HG02981 (cell line): ENCODE results near the gene PDYN.

Experiments used
- ATAC-seq: cut with Tn5 transposase; IDR thresholded peaks from one replicate; pipeline ENCODE4 v1.9.1; 2021; ENCODE audit warnings: mild to moderate bottlenecking, moderate library complexity; ENCODE audit not compliant: unreplicated experiment

Gene PDYN

GRCh38 chr20:1952737-1953530 lies 40.9 kb downstream of the PDYN start:
- peak; percentile 54 for ATAC-seq

GRCh38 chr20:1951436-1952115 lies 42.3 kb downstream of the PDYN start:
- ATAC-seq = no peak

GRCh38 chr20:1950836-1951235 lies 43.0 kb downstream of the PDYN start:
- ATAC-seq = no peak

GRCh38 chr20:1949347-1950100 lies 44.3 kb downstream of the PDYN start:
- ATAC-seq = no peak

DNA sequence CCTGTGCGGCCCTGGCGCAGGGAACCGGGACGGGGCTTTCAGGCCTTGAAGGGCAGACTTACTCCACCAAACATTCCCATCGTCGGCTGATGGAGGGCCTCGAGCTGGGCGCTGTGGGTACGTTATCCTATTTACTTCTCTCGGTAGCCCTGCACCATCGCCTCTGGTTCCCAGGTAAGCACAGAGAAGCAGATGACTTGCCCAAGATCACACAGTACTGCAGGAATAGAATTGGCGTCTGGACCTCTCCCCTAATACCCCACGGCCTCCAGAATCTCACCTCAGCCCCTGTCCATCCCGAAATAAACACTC lies 46.4 kb downstream of the PDYN start:
- ATAC-seq = no peak

DNA sequence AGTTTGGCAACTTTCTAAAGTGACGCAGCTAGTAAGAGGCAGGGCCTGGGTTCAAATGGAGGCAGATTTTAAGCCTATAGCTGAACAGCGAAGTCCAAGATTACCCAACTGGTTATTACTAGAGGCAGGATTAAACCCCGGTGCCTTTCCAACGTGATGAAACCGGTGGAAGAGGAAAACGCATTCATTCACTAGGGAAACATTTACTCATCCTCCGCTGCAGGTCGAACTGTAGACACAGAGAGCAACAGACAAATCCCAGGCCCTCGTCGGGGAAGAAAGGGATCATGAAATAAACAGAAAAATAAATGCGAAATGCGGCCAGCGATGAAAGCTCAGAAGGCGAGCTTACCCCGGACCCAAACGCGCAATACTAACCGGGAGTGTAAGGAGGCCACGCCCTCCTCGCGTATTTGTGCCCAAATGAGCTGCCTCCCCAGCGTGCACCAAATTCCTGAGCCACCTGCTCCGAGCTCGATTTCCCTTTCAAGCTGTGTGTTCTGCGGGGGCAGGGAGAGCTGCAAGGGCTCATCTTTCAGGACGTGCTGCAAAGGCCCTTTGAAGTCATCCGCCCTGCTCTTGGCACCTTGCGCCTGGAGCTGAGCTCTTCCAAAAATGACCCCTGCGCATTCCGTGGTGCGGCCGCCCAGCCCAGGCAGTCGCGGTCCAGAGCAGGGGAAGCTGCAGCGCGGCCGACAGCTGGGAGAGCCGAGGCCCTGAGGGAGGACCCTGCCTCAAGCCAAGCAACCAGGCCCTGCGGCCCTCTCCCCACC lies 46.9 kb downstream of the PDYN start:
- ATAC-seq = no peak

DNA sequence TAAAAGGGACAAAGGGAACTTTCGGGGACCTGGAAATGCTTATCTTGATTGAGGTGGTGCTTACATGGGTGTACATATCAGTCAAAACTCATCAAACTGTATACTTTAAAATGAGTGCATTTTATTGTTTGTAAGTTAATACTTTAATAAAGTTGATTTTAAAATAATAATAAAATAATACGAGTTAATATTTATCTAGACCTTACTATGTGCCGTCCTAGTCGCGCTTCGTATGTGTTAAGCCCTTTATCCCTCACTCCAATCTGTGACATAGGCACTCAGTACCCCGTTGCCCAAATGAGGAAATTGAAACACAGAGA lies 47.5 kb downstream of the PDYN start:
- no peak for ATAC-seq

GRCh38 chr20:1945660-1946059 lies 48.2 kb downstream of the PDYN start:
- no peak for ATAC-seq

- ATAC-seq = no peak
Measured at GRCh38 chr20:1945134-1945618, 48.7 kb downstream of the PDYN start.

DNA sequence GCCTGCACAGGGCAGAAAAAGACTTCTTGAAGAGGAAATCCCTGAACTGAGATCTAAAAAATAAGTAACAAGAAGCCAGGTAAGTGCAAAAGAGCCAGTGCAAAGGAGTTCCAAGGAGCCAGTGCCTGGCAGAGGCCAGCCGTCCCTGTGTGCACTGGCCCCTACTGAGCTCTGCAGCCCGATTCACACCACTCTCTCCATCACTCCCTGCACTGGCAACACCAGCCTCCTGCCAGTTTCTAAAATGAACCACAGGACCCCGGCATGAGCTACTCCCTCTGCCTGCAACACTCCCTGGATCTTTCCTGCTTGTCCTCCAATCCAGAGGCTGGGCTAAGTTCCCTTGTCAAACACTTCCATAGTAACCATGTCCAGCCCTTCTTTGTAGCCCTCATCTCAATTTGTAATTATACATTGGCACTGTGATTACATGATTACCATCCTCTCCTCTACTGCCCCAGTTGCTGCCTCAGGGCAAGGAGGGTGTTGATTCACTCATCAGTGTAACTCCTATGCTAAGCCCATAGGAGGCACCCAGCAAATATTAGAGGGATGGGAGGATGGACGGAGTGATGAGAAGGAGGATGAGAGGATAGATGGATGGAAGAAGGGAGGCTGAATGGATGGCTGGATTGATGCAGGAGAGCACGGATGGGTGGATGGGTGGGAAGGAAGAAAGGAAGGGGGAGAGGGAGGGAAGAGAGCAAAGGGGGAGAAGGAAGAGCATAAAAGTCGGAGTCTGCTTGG lies 49.3 kb downstream of the PDYN start:
- ATAC-seq = no peak

DNA sequence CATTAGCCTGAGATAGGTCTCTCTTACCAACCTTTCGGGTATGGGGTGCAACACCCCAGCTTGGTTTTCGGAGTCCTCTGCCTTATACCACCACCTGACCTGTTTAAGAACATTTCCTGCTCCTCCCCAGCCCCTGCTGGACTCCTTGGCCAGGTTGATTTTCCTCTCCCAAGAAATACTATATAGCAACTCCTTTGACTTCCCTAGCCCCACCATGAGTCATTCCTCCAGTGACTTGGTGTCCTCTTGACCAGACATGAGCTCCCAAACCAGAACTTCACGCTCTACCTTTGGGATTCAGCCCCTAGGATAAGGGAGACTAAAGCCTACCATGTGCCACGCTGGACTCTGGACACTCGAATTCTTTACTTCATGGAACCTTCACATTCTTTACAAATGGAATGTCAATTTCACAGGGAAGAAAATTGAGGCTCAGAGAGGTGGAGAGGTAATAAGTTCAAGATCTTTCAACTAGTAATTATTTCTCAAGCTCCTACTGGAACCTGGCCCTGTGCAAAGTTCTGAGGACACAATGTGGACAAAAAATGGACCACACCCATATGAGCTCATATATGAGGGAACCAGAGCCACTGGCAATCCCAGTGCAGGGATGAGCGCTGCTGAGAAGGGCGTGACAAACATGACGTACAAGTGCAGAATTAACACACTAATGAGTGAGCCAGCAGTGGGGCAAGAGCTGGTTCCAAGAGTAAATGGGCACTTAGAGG lies 50.4 kb downstream of the PDYN start:
- ATAC-seq = no peak

GRCh38 chr20:1942486-1943274 lies 51.2 kb downstream of the PDYN start:
- no peak for ATAC-seq

DNA sequence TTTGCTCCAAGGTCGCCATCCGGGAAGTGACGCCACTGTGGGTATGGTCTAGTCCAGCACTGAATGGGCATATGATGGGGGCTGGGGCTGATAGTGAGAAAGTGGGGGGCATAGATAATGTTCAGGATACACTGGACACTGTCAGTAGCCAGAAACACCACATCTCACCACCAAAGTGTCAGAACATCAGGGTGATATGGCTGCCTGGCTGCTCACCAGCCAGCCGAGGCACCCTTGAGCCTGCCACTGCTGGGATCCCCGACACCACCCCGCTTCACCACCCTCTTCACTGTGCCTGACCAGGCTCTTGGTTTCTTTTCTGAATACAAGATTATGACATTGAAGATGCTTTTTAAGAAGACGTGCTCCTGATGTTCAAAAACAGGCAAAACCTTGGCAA lies 51.8 kb downstream of the PDYN start:
- no peak for ATAC-seq

DNA sequence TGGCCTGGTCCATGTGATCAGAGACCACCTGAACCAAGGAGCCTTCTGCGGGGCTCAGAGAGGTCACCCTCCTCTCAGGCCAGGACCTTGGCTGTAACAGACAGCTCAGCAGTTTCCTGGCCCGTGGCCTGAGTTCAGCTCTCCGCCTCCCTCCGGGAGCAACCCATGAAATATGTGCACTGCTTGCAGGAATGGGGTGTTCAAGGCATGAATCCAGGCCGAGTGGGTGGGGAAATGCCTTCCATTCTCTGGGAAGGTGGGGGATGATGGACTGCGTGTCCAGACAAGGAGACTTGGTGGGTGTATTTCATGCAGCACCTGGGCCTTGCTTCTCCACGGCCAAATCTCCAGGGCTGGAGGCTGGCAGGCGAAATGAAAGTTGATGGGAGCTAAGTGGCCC lies 52.6 kb downstream of the PDYN start:
- ATAC-seq = no peak

DNA sequence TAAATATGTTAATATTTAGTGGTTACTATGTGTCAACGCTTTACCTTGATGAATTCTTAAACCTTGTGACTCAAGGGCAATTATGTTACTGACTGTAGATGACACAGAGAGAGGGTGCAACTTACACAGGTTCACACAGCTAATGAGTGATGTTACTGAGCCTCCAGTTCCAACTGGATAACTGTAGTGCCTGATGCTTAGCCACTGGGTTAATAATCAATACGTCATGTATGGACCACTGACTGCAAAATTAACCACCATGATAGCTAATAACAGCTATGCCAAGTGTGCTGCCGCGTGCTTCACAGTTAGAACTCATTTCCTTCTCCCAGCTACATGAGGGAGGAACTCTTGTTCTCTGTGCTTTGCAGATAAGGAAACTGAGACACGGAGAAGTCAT lies 53.3 kb downstream of the PDYN start:
- no peak for ATAC-seq

- no peak for ATAC-seq
Measured at GRCh38 chr20:1939270-1939595, 54.6 kb downstream of the PDYN start.

- ATAC-seq = no peak
Measured at GRCh38 chr20:1938464-1939269, 55.2 kb downstream of the PDYN start.

DNA sequence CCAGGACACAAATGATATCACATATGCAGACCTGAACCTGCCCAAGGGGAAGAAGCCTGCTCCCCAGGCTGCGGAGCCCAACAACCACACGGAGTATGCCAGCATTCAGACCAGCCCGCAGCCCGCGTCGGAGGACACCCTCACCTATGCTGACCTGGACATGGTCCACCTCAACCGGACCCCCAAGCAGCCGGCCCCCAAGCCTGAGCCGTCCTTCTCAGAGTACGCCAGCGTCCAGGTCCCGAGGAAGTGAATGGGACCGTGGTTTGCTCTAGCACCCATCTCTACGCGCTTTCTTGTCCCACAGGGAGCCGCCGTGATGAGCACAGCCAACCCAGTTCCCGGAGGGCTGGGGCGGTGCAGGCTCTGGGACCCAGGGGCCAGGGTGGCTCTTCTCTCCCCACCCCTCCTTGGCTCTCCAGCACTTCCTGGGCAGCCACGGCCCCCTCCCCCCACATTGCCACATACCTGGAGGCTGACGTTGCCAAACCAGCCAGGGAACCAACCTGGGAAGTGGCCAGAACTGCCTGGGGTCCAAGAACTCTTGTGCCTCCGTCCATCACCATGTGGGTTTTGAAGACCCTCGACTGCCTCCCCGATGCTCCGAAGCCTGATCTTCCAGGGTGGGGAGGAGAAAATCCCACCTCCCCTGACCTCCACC lies 56.4 kb downstream of the PDYN start:
- no peak for ATAC-seq
